ENCODE measurements around the gene HCFC1.
A peak's percentile ranks its signal among the peaks of the same experiment; 100 is the strongest.

HCFC1 gene

GRCh38 chrX:153993079-153993478 is 21.5 kb upstream of the HCFC1 start:
- Histone ChIP-seq H3K27ac (no peak overlapping the region), H3K27me3 (no peaks in the 10 kb centered on the region), H3K9me3 (no peaks in the 10 kb centered on the region), H3K4me1 (ENCODE audit: control insufficient read depth in 1 of 2, insufficient read depth in 1 of 2, low read depth in 1 of 2, low read length in 1 of 2) (peaks cover 16 to 30% of the 10 kb centered on the region in 2 experiments), H3K4me3 (ENCODE audit: low read depth in 1 of 2, low read length in 1 of 2) (no peak overlapping the region), H3K36me3 (no peaks in the 10 kb centered on the region)
- TF ChIP-seq, protein P1, sequence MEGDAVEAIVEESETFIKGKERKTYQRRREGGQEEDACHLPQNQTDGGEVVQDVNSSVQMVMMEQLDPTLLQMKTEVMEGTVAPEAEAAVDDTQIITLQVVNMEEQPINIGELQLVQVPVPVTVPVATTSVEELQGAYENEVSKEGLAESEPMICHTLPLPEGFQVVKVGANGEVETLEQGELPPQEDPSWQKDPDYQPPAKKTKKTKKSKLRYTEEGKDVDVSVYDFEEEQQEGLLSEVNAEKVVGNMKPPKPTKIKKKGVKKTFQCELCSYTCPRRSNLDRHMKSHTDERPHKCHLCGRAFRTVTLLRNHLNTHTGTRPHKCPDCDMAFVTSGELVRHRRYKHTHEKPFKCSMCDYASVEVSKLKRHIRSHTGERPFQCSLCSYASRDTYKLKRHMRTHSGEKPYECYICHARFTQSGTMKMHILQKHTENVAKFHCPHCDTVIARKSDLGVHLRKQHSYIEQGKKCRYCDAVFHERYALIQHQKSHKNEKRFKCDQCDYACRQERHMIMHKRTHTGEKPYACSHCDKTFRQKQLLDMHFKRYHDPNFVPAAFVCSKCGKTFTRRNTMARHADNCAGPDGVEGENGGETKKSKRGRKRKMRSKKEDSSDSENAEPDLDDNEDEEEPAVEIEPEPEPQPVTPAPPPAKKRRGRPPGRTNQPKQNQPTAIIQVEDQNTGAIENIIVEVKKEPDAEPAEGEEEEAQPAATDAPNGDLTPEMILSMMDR (IDR thresholded peaks at IDR 0.05): no peak

DNA sequence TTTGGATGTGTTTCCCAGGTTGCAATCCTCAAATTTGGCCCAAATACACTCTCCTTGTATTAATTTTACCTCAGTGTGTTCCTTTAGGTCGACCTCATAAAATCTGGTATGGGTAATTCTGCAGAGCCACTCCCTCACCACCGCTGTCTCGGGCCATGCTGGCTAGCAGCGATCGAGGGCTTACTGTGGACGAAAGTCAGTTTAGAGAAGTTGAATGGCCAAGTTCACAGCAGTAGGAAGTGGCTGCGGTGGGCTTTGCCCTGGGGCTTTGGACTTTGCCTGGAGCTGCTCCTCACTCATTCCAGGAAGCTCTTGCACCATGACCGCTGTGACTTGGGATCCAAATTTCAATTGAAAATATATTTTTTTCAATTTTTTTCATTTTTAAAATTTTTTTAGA is 20.6 kb upstream of the HCFC1 start:
- H3K4me3 ChIP-seq (ENCODE audit: low read depth in 1 of 2, low read length in 1 of 2): no peak overlapping the region
- TF ChIP-seq, protein P1 (IDR thresholded peaks at IDR 0.05): no peak
- no peak overlapping the region for H3K27ac ChIP-seq
- H3K9me3 ChIP-seq: no peaks in the 10 kb centered on the region
- H3K27me3 ChIP-seq: no peaks in the 10 kb centered on the region
- H3K4me1 ChIP-seq (ENCODE audit: control insufficient read depth in 1 of 2, insufficient read depth in 1 of 2, low read depth in 1 of 2, low read length in 1 of 2): peaks cover 13 to 23% of the 10 kb centered on the region in 2 experiments
- H3K36me3 ChIP-seq: no peaks in the 10 kb centered on the region

DNA sequence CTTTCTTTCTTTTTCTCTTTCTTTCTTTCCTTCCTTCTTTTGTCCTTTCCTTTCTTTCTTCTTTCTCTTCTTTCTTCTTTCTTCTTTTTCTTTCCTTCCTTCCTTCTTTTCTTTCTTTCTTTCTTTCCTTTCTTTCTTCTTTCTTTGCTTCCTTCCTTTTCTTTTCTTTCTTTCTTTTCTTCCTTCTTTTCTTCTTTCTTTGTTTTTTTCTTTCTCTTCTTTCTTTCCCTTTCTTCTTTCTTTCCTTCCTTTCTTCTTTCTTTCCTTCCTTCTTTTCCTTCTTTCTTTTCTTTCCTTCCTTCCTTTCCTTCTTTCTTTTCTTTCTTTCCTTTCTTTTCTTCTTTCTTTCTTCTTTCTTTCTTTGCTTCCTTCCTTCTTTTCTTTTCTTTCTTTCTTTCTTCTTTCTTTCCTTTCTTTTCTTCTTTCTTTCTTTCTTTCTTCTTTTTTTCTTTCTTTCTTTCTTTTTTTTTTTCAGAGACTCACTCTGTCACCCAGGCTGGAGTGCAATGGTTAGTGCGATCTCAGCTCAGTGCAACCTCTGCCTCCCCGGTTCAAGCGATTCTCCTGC is 19.5 kb upstream of the HCFC1 start:
- no peaks in the 10 kb centered on the region for H3K9me3 ChIP-seq
- H3K27me3 ChIP-seq: no peaks in the 10 kb centered on the region
- H3K4me3 ChIP-seq (ENCODE audit: low read depth in 1 of 2, low read length in 1 of 2): no peak overlapping the region
- peaks cover 13 to 23% of the 10 kb centered on the region in 2 experiments for H3K4me1 ChIP-seq (ENCODE audit: control insufficient read depth in 1 of 2, insufficient read depth in 1 of 2, low read depth in 1 of 2, low read length in 1 of 2)
- H3K27ac ChIP-seq: no peak overlapping the region
- TF ChIP-seq, protein P1 (IDR thresholded peaks at IDR 0.05): no peak
- no peaks in the 10 kb centered on the region for H3K36me3 ChIP-seq

- Histone ChIP-seq H3K4me3 (ENCODE audit: low read depth in 1 of 2, low read length in 1 of 2) (no peak overlapping the region), H3K36me3 (no peaks in the 10 kb centered on the region), H3K4me1 (ENCODE audit: control insufficient read depth in 1 of 2, insufficient read depth in 1 of 2, low read depth in 1 of 2, low read length in 1 of 2) (peaks cover 17 to 28% of the 10 kb centered on the region in 2 experiments), H3K9me3 (no peaks in the 10 kb centered on the region), H3K27ac (peak overlapping the region; percentile 43), H3K27me3 (no peaks in the 10 kb centered on the region)
- TF ChIP-seq, protein P1 (IDR thresholded peaks at IDR 0.05): no peak
Observed at GRCh38 chrX:153989973-153990655, 18.5 kb upstream of the HCFC1 start.

- TF ChIP-seq, protein P1 (IDR thresholded peaks at IDR 0.05): no peak
- H3K36me3 ChIP-seq: no peaks in the 10 kb centered on the region
- no peak overlapping the region for H3K4me3 ChIP-seq (ENCODE audit: low read depth in 1 of 2, low read length in 1 of 2)
- no peaks in the 10 kb centered on the region for H3K27me3 ChIP-seq
- H3K27ac ChIP-seq: no peak overlapping the region
- H3K4me1 ChIP-seq (ENCODE audit: control insufficient read depth in 1 of 2, insufficient read depth in 1 of 2, low read depth in 1 of 2, low read length in 1 of 2): peaks cover 33 to 43% of the 10 kb centered on the region in 2 experiments
- H3K9me3 ChIP-seq: no peaks in the 10 kb centered on the region
Observed at GRCh38 chrX:153988493-153988892, 16.9 kb upstream of the HCFC1 start.
